ENCODE measurements around the gene GPR84. TPM values are rescaled to one million over a fixed set of nuclear protein-coding genes. Genes with fewer than 3 reads are reported as not detected.

Gene GPR84
- total and polyA plus RNA-seq, 2 donors (not counting 3 experiments of a cell fraction or from before 2014, with no cell fraction given), result not detected

- ChIA-PET POLR2A (no interaction called here), CTCF (interaction anchor here (1.1 to 2.9 kb wide), 3 partner anchors 8 to 67 kb away, joined by 4 to 142 read pairs (median 5); no protein-coding TSS in a partner anchor)
- TF ChIP-seq MAX (IDR thresholded peaks at IDR 0.05; ENCODE audit: insufficient read depth, insufficient read length), result no peak
- TF ChIP-seq FOS (IDR thresholded peaks at IDR 0.05; ENCODE audit: borderline replicate concordance, insufficient read depth, low read length), result no peak
- Histone ChIP-seq H4K20me1 (replicated peaks; ENCODE audit: control insufficient read depth, extremely low read depth, insufficient read depth, low read length) (no peaks in the 10 kb centered on the region), H3K36me3 (ENCODE audit: control insufficient read depth in 2 of 2, extremely low read depth in 1 of 2, insufficient read depth in 2 of 2, low read length in 2 of 2) (no peaks in the 10 kb centered on the region), H3K27ac (ENCODE audit: insufficient read depth, low read depth, low read length) (no peak overlapping the region), H3K4me3 (replicated peaks in 1 of 3; ENCODE audit: insufficient read depth in 1 of 3, low read depth in 1 of 3, low read length in 3 of 3) (no peak overlapping the region), H3K27me3 (ENCODE audit: control insufficient read depth in 2 of 2, insufficient read depth in 2 of 2, low read length in 2 of 2) (no peaks in the 10 kb centered on the region), H3K9me3 (replicated peaks; ENCODE audit: control insufficient read depth, insufficient read depth, low read length) (no peaks in the 10 kb centered on the region), H3K4me1 (ENCODE audit: control insufficient read depth, extremely low read depth, insufficient read depth, low read length) (peaks cover 33% of the 10 kb centered on the region), H3K9ac (replicated peaks; ENCODE audit: extremely low read depth, insufficient read depth, low read length) (no peak overlapping the region), H3K4me2 (ENCODE audit: insufficient read depth, low read length) (no peak overlapping the region), H3K79me2 (ENCODE audit: control insufficient read depth, insufficient read depth, low read length) (no peaks in the 10 kb centered on the region), H3K9me1 (replicated peaks; ENCODE audit: control insufficient read depth, extremely low read depth, insufficient read depth, low read length) (no peaks in the 10 kb centered on the region), H2AFZ (ENCODE audit: low read depth, low read length) (peak overlapping the region; percentile 6)
- no TSS peak for BruUV-seq (replicated peaks)
- no peak for DNase-seq (ENCODE audit: low read depth, low spot score)
- intact Hi-C loops (cut with micrococcal nuclease), result no loop called here
- dilution Hi-C loops (cut with MboI; ENCODE audit: extremely low pct_ligation_motif_present, low sequenced_read_pairs), result no loop called here
- FAIRE-seq, result no peak
Observed at GRCh38 chr12:54372113-54372806, 8.0 kb upstream of the GPR84 start.

- Histone ChIP-seq H3K9me3 (replicated peaks; ENCODE audit: control insufficient read depth, insufficient read depth, low read length) (no peaks in the 10 kb centered on the region), H3K27ac (ENCODE audit: insufficient read depth, low read depth, low read length) (no peak overlapping the region), H3K36me3 (ENCODE audit: control insufficient read depth in 2 of 2, extremely low read depth in 1 of 2, insufficient read depth in 2 of 2, low read length in 2 of 2) (no peaks in the 10 kb centered on the region), H3K4me2 (ENCODE audit: insufficient read depth, low read length) (no peak overlapping the region), H4K20me1 (replicated peaks; ENCODE audit: control insufficient read depth, extremely low read depth, insufficient read depth, low read length) (no peaks in the 10 kb centered on the region), H3K79me2 (ENCODE audit: control insufficient read depth, insufficient read depth, low read length) (no peaks in the 10 kb centered on the region), H3K9me1 (replicated peaks; ENCODE audit: control insufficient read depth, extremely low read depth, insufficient read depth, low read length) (no peaks in the 10 kb centered on the region), H3K4me3 (replicated peaks in 1 of 3; ENCODE audit: insufficient read depth in 1 of 3, low read depth in 1 of 3, low read length in 3 of 3) (no peak overlapping the region), H2AFZ (ENCODE audit: low read depth, low read length) (no peak overlapping the region), H3K4me1 (ENCODE audit: control insufficient read depth, extremely low read depth, insufficient read depth, low read length) (peaks cover 33% of the 10 kb centered on the region), H3K27me3 (ENCODE audit: control insufficient read depth in 2 of 2, insufficient read depth in 2 of 2, low read length in 2 of 2) (no peaks in the 10 kb centered on the region), H3K9ac (replicated peaks; ENCODE audit: extremely low read depth, insufficient read depth, low read length) (no peak overlapping the region)
- peak; percentile 75 for FAIRE-seq
- no TSS peak for BruUV-seq (replicated peaks)
- peak; percentile 16 for DNase-seq (ENCODE audit: low read depth, low spot score)
- intact Hi-C loops (cut with micrococcal nuclease) (loop anchor here (2.0 kb wide), 1 partner anchor 47 kb away; the partner anchor contains the start of gene COPZ1), dilution Hi-C loops (cut with MboI; ENCODE audit: extremely low pct_ligation_motif_present, low sequenced_read_pairs) (no loop called here)
- ChIA-PET POLR2A (interaction anchor here (1.4 kb wide), 1 partner anchor 57 kb away, joined by 3 read pairs; no protein-coding TSS in a partner anchor), CTCF (interaction anchor here (0.7 to 2.9 kb wide), 13 partner anchors 8 to 696 kb away, joined by 3 to 142 read pairs (median 5); partner anchors contain the start of genes ATP5MC2 and COPZ1)
- TF ChIP-seq GATA2 (IDR thresholded peaks at IDR 0.05; ENCODE audit: insufficient read depth, insufficient read length, low read depth, low read length), result no peak
- TF ChIP-seq MAX (IDR thresholded peaks at IDR 0.05; ENCODE audit: insufficient read depth, insufficient read length), result no peak
- TF ChIP-seq POLR2A (IDR thresholded peaks at IDR 0.05; ENCODE audit: low read depth, low read length), result no peak
- TF ChIP-seq MYC (IDR thresholded peaks at IDR 0.05; ENCODE audit: low read depth, low read length), result no peak
- no peak for TF ChIP-seq POLR2AphosphoS5 (IDR thresholded peaks at IDR 0.05; ENCODE audit: insufficient read depth, low read depth, low read length)
- TF ChIP-seq JUN (IDR thresholded peaks at IDR 0.05; ENCODE audit: borderline replicate concordance, insufficient read depth, insufficient read length, low read depth), result no peak
- no peak for TF ChIP-seq CTCF (IDR thresholded peaks at IDR 0.05; ENCODE audit: extremely low read depth in 1 of 2, insufficient read depth in 1 of 2, low read depth in 1 of 2, low read length in 2 of 2)
- no peak for TF ChIP-seq EZH2 (IDR thresholded peaks at IDR 0.05; ENCODE audit: borderline replicate concordance, low read depth, low read length, severe bottlenecking)
- TF ChIP-seq FOS (IDR thresholded peaks at IDR 0.05; ENCODE audit: borderline replicate concordance, insufficient read depth, low read length), result no peak
Observed at GRCh38 chr12:54371328-54372112, 7.2 kb upstream of the GPR84 start.

Data from endothelial cell of umbilical vein (primary cell).